HG03280 (cell line): ENCODE results near the gene ST7.

Experiments
- ATAC-seq: cut with Tn5 transposase; IDR thresholded peaks from one replicate; pipeline ENCODE4 v1.9.1; 2021; ENCODE audit warnings: mild to moderate bottlenecking, moderate library complexity; ENCODE audit not compliant: unreplicated experiment

ST7 gene

DNA sequence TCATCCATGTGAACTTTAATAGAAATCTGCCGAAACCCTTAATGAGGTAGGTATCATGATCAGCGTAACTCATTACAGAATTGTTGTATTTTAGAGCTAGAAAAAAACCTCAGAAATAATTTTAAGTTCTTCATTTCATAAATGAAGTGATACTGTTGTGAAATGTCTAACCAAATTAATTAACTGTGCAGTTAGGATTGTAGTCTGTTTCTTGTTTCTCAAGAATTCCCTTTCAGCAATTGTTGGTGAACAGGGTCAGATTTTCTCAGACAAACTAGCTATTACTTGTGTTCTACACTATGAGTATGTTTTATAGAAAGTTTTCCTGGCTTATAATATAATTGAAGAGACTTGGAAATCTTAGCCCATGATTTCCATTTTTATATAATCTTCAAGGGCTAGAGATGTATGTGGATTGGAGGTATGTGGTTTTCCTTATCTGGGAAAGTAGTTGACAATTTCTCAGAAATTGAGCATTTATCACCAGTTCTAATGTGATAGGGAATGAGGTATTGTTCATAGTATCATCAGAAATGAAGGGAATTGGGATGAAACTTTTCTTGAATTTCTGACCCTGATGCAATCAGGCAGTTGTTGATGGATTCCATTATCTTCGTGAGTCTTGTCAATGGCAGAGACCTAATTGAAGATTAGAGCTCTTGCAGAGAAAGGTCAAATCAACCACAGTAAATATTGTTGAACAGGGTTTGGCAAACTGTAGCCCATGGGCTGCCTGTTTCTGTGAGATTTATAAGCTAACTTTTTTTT is 55.0 kb downstream of the ST7 start:
- ATAC-seq, result no peak

DNA sequence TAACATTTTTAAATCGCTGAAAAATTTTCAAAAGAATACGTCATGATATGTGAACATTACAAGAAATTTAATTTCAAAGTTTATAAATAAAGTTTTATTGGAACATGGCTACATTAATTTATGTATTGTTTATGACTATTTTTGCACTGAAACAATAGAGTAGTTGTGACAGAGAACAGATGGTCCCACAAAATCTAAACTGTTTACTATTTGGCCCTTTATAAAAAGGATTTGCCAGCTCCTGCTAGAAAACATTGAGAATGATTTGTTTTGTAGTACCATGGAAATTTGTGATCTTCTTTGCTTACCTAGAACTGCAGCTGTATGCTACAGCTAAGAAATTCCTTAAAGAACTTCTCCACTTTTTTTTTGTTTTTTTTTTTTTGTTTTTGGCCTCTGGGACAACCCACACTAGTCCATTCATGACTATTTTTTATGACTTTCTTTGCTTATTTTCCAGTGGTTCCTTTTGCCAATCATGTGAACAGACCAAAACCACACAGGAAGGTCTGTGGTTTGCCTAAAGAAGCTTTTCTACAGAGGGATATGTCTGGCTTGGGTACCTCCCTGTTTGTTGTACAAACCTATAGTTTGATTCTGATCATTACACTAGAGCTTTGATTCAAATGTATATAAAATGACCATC is 55.7 kb downstream of the ST7 start:
- no peak for ATAC-seq

DNA sequence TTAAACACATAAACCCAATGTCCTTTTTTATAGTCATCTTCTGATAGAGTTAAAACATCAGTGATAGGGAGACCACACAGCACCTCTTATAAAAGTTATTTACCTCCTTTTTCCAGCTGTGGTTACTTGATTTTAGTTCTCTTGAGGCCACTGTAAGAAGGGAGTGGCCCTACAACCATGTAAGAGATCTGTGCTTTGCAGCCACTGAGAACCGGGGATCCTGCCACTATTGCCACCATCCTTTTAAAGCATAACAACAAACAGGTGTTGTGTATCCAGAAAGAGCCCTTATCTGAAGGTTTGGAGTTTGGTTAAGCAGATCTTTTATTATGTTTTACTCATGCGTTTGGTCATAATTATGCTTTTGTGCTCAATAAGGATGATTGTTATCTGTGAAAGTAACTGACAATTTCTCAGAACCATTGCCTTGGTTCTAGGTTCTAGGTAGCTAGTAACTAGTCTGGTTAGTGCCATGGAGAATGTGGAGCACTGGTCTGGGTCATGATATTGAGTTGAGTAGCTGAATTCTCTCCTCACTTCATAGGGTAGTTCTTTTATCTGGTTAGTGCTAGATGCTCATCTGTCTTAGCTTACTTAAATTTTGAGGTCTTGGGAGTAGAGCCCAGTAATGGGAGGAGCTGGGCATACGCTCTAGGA is 56.5 kb downstream of the ST7 start:
- no peak for ATAC-seq

DNA sequence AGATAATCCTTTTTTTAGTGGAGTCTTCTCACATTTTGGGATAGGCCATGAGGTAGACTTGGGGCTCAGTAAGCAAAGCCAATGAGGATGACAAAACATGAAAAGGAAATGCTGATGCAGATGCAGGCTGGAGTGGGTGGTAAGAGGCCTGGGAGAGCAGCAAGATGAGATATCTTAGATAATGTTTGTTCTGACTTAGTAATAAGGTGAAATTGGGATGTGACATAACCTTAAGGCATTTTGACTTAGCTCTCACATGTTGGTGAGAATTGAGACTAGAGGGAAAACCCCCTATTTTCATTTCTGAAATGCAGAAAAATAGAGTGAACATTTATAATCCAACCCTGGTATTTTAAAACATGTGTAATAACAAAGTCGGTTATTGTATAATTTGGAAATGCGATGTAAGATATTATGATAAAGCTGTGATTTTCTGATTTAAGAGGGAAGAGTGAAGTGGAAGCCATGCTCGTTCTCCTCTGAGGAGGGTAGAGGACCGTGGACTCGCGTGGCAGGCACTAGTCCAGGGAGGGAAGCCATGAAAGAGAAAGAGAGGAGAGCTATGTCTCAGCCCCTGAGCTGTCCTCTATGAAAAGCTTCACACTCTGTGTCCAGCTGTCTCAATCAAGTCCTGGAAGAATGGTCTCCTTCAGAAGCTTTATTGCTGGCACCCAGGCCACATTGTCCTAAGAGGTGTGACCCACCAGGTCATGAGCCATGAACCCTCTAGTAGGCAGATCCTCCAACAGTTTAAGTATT is 57.3 kb downstream of the ST7 start:
- ATAC-seq, result peak; percentile 19

GRCh38 chr7:117011419-117012260 is 58.3 kb downstream of the ST7 start:
- peak; percentile 82 for ATAC-seq

GRCh38 chr7:117012284-117012683 is 59.0 kb downstream of the ST7 start:
- peak; percentile 0 for ATAC-seq

DNA sequence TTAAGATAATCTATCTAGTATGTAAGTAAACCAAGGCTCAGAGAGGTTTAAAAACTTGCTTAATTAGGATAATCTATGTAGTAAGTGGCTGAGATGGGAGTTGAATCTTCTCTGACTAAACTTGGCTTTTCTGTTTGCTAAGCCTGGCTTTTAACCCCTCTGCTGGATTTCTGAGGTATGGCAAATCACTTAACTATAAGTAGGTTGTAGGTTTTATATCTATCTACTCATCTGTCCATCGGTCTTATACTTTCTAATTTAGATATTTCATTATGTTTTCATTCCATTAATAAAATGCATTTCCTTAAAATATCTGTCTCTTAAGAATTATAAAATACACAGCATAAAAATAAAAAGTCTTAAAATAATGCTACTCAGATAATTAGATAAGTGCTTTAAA is 59.4 kb downstream of the ST7 start:
- ATAC-seq, result peak; percentile 26

DNA sequence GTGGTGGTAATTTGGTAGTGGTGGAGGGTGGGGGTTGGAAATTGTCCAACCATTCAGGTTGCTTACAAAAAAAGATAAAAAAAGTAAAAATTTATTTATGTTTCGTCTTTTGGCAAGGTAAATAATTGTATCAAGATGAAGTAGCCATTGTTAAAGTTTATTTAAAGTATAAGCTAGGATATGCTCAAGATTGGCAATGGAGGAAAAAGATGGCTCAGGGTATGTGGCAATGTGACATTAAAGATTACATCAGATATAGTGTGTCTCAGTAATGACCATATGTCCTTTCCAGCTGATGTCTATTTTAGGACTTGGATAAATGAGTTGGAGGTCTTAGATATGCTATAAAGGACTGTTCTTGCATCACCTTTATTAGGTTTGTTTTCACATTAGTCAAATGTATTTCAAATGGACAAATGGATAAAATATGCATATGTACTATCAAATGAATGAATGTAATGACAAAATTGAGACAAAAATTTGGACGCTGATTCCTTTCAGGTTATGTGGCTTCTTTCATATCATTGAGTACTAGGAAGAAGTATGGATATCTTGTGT is 60.9 kb downstream of the ST7 start:
- no peak for ATAC-seq

GRCh38 chr7:117014673-117015133 is 61.4 kb downstream of the ST7 start:
- ATAC-seq, result peak; percentile 41

- no peak for ATAC-seq
Observed at GRCh38 chr7:117015258-117016184, 62.2 kb downstream of the ST7 start.

DNA sequence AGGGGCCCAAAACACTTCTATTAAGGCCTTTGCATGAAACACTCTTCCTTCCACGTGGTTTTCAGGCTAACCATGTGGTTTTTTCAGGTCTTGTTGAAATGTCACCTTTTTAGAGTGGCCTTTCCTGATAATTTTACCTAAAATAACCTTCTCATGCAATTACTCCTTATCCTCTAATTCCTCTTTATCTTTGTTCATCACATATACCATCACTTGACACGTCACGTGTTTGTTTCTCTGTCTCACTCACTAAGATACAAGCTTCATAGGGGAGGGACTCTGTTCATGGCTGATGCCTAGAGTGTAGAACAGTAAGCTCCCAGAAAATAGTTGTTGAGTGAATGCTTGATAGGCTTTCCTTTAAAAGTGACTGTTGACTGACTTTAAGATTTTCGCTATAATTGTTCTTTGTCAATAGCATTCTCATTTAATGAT is 63.7 kb downstream of the ST7 start:
- no peak for ATAC-seq

- no peak for ATAC-seq
Observed at GRCh38 chr7:117017702-117018266, 64.5 kb downstream of the ST7 start.

DNA sequence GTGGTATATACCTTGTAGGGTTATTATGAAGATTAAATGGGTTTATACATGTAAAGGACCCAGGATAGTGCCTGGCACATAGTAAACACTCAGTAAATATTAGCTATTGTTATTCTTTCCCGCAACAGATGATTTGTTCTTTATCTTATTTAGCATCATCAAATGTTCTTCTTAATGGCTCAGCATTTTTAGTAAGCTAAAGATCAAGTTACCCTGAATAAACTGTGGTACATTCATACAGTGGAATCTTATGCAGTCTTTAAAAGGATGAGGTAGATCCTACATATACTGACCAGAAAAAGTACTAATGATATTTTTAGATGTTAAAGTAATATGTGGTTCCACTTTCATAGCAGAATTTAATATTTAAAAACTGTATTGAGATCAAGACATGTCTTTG is 65.4 kb downstream of the ST7 start:
- ATAC-seq, result no peak

DNA sequence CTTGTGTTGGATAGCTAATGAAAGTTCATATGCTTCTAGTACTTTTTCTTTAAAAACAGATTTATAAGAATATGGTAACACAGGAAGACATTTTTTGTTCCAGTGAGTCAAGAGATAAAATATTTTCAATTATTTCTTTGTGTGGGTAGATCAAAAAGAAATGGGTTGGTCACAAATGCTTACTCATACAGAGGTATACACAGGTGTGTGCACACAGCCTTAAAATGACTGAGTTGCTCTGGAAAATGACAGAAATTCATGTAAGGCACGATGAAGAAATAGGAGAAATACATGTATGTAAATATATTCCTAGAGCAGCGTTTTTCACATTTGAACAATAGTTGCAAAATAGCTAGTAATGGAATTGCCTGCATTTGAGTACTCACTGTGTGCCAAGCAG is 66.0 kb downstream of the ST7 start:
- ATAC-seq, result no peak

- ATAC-seq, result no peak
Observed at GRCh38 chr7:117019786-117020590, 66.7 kb downstream of the ST7 start.

DNA sequence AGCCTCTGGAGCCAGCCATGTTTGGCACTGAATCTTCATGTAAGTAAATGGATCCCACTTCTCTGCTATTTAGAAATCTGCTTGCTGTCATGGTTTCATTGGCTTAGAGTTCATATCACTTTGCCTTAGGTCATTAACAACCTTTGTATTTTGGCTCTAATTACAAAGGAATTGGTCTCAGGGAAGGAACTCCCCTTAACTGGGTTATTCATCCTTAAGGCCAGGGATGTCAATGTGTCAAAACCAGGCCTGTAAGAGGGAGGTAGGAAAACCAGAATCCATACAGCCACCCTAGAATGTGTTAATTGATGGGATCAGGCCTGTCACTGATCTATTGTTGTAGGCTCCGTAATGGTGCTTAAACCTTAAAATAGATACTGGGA is 67.3 kb downstream of the ST7 start:
- ATAC-seq, result no peak

GRCh38 chr7:117021366-117021765 is 68.1 kb downstream of the ST7 start:
- no peak for ATAC-seq

DNA sequence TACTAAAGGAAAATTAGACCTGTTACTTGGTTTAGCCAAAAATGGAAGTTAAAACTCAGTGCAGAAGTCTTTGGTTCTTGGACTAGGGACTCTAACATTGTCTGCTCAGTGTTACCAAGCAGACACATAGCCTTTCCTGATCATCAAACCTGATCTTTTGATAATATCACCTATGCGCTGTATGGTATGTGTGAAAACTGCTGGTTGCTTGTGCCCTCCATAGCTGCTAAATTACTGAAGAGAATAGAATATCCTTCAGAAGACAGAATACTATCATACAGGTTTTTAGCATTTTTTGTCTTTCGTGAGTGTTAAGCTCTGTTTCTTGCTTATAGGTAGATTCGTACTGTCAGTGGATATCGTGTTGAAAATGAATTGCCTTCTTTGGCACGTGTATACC is 68.7 kb downstream of the ST7 start:
- no peak for ATAC-seq
